Astrocyte (in vitro differentiated cells and primary cell): ENCODE data around the gene IGF1.

ENCODE experiments used
- EZH2 ChIP-seq: IDR thresholded peaks from 2 replicates; pipeline ENCODE4 v1.6.1; 2012; ENCODE audit warnings: mild to moderate bottlenecking, low read length, inconsistent platforms; ENCODE audit not compliant: insufficient read depth
- TF ChIP-seq, protein P1 (sequence below): IDR thresholded peaks from 2 replicates; pipeline ENCODE4 v1.5.1; 2011; ENCODE audit warnings: low read depth, mild to moderate bottlenecking, inconsistent platforms, low read length, moderate library complexity; ENCODE audit not compliant: insufficient read depth

DNA sequence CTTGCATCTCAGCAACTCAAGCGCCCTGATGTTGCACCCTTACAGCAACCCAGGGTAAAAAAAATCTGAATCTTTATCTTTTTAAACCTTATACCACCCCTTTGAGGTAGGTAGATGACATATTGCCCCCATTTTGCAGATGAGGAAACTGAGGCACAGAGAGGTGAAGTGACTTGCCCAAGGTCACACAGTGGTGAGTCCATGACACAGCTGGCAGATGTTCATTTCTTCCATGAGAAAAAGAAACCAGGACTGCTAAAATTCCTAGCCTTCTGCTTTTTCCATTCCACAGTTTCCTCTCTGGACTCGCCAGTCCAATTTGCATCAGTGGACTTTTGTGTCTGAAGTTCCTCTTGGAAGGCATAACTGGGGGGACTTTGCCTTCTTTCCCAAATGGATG lies 79.3 kb downstream of the IGF1 start:
- TF ChIP-seq, protein P1, sequence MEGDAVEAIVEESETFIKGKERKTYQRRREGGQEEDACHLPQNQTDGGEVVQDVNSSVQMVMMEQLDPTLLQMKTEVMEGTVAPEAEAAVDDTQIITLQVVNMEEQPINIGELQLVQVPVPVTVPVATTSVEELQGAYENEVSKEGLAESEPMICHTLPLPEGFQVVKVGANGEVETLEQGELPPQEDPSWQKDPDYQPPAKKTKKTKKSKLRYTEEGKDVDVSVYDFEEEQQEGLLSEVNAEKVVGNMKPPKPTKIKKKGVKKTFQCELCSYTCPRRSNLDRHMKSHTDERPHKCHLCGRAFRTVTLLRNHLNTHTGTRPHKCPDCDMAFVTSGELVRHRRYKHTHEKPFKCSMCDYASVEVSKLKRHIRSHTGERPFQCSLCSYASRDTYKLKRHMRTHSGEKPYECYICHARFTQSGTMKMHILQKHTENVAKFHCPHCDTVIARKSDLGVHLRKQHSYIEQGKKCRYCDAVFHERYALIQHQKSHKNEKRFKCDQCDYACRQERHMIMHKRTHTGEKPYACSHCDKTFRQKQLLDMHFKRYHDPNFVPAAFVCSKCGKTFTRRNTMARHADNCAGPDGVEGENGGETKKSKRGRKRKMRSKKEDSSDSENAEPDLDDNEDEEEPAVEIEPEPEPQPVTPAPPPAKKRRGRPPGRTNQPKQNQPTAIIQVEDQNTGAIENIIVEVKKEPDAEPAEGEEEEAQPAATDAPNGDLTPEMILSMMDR: no peak
- no peak for TF ChIP-seq EZH2
